Measurements from ENCODE around the gene SPAG6.
"Not testable (repeated sequence)": the region's sequence is repeated elsewhere in the genome, so short reads cannot be mapped to it uniquely, and the experiment has no call there.

SPAG6 gene

DNA sequence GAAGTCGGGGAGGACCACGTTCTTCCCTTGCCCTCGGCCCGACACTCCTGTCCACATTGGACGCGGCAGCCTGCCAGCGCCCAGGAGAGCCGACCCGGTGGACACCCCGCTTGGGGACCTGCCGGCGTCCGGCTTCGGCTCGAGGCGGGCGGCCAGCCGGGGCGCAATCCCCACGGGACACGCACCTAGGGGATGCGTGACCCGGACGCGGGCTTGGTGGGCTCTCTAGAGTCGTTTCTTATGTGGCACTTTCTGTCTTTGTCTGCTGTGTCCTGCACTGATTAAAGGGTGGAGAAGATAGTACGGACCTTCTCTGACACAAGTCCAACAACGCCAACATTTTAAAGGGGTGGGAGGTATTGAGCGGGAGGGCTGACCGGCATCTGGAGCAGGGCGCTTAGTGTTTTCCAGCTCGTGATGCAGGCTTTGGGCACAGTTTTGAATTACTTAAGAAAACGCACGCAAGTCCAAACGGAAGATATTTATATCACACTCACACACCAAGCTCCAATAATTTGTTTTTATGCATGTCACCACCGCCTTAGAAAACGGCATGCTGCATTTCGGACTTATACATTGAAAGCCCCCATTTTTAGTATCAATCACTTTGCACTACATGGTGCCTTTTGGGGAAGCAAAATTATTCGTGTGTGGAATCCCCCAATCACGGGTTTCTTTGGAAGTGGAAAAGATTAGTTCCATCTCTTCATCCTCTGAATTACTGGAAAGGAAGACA is 3.9 kb upstream of the SPAG6 start:
- no peak for DNase-seq (ENCODE audit: low read depth)

DNA sequence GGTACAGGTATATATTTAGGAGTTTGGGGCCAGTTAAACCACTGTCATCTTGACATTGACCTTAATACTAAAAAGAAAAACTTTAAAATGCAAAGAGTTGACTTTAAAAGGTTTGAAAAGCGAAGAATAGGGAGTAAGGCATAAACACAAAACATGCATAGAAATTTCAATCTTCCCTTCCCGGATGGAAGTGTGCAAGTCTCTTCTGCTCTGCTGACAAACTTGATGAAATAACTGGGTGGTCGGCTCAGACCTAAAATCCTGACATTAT is 3.4 kb upstream of the SPAG6 start:
- no peak for DNase-seq (ENCODE audit: low read depth)

DNA sequence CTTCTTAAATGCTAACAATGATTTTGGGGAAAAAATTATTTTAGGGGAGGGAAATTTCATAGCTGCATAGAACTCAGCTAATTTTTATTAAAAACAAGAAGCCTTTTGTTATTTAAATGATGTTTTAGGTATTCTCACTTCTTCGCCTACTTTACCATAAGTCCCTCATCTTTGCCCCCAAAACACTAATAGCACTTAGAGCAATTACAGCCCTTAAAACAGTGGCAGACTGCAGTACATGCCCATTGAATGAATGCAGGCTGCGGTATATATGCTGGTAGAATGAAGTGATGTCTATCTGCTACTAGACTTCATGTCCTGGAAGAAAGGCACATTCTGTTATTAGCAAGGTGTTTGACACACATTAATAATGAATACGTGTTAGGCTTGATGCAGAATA is 2.9 kb upstream of the SPAG6 start:
- no peak for DNase-seq (ENCODE audit: low read depth)

DNA sequence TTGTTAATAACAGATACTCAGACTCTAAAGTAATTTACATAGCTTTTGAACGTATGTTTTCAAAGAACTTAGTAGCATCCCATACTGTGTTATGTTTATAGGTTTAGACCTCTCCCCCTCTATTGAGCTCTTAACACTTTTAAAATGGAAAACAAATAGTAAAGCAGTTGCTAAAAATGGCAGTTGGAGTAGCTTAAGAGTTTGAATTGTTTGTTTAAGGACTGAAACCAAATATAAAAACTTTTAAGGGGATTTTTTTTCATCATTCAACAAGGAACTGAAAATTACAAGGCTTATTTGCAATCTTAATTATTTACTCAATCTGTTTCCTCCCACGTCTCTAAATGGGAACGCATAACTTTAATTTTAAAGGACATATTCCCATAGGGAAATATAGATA is 1.6 kb upstream of the SPAG6 start:
- no peak for DNase-seq (ENCODE audit: low read depth)

DNA sequence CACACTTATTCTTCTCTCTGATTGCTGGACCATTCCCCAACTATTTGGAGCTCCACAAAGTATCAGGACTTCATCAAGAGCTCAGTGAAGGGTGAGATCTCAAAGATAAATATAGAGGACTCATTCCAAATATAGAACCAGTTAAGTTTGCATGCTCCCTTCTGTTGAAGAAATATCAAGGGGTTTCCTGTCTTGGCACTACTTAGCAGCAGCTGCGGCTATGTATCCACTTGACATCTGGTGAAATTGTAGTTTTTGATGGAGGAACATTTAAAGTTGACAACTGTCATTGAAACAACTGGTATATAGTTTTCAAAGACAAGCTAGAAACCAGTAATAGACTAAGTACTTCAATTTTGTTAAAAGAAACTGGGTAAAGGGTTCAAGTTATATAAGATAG is 1.0 kb upstream of the SPAG6 start:
- no peak for DNase-seq (ENCODE audit: low read depth)

DNA sequence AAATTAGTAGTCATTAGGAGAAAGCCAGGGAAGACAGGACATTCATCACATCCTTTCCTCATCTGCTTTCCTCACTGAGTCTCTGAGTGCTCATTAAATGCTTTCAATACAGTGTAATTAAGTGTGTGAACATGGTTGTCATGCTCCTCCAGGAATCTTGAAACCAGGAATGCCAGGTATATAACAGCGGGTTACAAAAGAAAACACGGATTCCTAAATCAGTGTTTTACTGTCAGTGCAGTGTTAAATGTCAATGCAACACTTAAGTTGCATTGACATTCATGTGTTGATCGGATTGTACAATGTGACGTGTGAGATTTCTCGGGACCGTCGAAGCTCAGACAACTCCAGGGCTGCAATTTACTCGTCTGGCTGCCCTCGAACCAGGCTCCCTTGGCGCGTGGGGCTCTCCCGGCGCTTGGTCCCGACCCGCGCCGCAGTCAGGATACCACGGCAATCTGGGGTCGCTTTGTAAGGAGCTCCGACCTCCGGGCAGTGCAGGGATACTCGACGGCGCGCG is 455 bp upstream of the SPAG6 start:
- no peak for DNase-seq (ENCODE audit: low read depth)

DNA sequence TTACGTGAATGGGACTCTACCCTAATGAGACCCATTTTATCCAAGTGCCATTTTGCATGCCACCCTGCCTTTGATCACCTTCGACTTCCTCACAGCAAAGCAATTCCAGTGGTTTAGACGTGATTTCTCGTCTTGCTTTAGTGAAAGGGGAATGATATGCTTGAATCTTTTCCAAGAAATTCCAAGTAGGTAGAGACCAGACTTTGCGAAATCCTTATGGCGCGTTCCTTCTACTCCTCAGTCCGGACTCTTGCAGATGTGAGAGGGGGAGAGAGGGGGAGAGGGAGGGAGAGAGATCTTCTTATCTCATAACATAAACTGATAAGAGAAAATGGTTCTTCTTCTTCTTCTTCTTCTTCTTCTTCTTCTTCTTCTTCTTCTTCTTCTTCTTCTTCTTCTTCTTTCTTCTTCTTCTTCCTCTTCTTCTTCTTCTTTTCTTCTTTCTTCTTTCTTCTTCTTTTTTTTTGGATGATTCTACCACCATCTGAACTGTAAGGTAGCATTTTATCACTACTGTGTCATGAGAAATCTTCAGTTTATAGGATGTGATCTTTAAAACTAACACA is 883 bp downstream of the SPAG6 start:
- DNase-seq (ENCODE audit: low read depth): no peak

DNA sequence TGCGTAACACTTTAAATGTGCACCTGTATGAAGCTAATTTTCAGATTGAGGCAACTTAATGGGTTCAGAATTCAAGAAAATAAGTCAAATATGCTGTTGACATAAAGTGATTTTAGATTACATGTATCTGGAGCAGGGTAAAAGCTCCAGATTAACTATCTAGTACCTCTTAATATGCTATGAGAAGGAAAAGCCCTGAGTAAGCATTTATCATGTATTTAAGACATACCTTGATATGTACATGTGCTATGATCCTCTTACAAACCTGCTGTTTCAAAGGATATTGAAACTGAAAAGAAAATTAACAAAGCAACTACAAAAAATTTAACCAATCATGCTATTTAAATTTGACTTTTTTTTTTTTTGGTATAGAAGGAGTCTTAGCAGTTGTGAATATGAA is 4.5 kb downstream of the SPAG6 start:
- no peak for DNase-seq (ENCODE audit: low read depth)

DNA sequence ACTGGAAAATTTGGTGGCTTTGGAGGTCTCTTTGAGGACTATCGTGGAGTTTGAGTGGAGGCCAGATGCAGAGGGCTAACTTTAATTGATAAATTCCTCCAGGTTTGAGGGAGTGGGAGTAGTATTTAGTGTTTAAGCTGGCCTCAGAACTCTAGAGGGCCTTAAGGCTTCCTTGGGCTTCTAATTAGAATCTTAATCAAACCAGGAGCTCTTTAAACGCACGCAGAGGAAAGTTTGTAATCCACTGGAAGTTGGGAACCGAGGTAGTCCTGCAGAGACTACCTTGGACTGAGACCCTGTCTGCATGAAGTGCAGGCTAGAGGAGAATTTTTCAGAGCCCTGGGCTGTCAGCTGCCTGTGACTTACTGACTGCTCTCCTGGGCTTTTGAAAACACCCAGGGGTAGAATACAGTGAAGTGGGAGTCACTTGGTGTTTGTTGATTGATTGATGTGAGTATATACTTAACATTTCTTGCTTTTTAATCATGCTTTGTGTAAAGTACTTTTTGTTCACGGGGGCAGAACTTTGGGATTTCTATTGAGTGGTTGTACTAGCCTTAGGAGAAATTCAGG is 5.9 kb downstream of the SPAG6 start:
- DNase-seq (ENCODE audit: low read depth): no peak

DNA sequence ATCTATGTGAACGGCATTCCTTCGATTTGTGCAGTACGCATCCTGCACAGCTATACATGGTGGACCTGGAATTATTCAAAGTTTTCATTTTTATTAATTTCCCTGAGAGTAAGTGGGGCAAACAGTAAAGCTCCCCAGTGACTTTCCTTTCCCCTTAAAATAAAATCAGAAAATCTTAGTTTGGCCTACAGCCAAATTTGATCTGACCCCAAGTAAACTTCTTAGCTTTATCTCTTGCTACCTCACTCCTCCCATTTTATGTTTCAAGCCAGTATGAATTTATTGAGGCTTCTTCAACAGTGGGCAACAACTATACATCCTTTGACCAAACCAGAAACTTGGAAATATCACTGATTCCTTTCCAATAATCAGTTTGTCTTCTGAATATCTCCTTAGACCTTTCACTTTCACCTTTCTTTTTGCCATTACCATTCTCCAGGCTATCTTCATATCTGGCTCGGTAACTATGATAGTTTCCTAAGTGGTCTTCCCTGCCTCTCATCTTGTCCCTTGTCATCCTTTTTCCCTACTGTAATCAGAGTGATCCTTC is 11.1 kb downstream of the SPAG6 start:
- DNase-seq (ENCODE audit: low read depth): no peak

DNA sequence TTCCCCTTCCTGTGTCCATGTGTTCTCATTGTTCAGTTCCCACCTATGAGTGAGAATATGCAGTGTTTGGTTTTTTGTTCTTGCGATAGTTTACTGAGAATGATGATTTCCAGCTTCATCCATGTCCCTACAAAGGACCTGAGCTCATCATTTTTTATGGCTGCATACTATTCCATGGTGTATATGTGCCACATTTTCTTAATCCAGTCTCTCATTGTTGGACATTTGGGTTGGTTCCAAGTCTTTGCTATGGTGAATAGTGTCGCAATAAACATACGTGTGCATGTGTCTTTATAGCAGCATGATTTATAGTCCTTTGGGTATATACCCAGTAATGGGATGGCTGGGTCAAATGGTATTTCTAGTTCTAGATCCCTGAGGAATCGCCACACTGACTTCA is 12.5 kb downstream of the SPAG6 start:
- not testable (repeated sequence) for DNase-seq (ENCODE audit: low read depth)

DNA sequence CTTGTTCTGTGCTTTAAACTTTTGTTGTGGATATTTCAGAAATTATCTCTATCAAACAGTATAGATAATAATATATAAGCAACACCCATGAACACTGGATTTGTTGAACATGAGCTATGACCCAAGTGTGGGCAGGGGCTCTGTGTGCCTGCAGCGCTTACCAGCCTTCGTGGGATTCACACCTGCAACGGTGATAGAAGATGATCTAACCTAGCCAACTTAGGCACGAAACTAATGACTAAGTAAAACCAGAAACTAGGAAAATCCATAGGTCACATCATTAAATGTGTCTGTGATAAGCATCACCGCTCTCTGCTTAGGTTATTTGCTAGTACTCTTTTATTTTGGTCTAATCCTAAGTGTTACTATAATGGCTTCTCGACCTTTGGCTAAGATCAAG is 18.0 kb downstream of the SPAG6 start:
- no peak for DNase-seq (ENCODE audit: low read depth)

DNA sequence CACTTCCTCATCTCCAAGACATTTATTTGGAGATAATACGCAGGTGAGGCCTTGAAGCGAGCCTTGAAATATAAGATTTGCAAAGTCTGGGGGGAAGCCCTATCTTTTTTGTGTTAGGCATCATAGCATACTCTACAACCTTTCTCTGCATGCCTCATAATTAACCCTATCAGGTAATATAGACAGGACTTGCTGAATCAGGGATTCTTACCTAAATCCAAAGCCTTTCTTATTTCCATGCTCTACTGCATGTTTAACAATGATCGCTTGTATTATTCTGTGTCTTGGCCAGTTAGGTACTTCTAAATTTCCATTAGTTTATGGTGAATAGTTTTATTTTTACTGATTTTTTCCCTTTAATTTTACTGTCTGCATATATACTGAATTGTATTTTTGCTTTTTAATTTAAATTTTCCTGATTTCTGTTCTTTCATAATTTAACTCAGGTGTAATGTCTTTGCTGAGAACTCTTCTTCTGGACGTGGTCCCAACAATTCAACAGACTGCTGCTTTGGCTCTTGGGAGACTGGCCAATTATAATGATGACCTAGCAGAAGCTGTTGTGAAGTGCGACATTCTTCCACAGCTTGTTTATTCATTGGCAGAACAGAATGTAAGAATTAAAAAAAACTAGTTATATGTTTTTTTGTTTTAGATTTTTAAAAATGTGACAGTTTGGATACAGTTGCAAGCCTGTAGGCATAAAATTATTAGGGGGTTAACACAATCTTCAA is 19.3 kb downstream of the SPAG6 start:
- no peak for DNase-seq (ENCODE audit: low read depth)

DNA sequence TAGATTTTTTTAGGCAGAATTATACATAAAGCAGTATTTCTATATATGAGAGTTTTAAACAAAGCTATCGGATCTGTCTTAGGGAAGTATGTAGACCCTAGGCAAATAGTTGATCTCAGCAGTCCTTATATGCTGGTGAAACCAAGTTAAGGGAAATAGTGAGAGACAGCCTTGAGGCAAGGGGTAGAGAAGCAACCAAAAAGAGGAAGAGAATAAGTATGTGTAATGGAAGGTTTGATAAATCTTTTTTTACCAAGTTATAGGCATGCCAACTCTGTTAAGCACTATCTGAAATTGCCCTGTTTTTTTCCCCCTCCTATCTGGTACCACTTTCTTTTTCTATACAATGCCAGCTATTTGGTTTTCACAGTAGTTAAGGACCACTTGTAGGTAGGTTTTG is 19.9 kb downstream of the SPAG6 start:
- DNase-seq (ENCODE audit: low read depth): no peak

DNA sequence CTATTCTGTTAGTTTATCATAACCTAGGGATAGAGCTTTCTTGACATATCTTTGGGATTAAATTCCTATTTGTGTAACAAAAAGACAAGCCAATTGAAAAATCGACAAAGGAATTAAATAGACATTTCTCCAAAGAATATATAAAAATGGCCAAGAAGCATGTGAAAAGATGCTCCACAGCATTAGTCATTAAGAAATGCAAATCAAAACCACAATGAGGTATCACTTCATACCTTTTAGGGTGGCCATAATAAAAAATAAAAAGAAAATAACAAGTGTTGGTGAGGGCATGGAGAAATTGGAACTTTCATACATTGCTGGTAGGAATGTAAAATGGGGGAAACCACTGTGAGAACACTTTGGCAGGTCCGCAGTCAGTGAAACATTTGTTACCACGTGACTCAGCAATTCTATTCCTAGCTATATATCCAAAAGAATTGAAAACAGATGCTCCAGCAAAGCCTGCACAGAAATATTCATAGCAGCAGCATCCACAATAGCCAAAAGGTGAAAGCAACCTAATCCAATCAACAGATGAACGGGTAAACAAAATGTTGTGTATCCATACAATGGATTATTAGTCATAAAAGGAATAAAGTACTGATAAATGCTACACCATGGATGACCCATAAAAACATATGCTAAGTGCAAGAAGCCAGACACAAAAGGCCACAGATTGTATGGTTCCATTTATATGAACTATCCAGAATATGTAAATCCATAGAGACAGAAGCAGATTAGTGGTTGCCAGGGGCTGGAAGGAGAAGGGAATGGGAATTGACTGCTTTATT is 20.5 kb downstream of the SPAG6 start:
- DNase-seq (ENCODE audit: low read depth): no peak

DNA sequence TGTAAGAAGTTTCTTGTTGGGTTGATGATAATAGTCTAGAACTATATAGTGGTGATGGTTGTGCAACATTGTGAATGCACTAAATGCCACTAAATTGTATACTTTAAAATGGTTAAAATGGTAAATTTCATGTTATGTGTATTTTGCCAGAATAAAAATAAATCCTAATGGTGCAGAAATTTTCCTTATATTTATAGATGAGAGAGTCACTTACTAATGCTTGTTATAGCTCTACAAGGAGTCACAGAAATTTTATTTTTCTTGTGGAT is 21.1 kb downstream of the SPAG6 start:
- no peak for DNase-seq (ENCODE audit: low read depth)

DNA sequence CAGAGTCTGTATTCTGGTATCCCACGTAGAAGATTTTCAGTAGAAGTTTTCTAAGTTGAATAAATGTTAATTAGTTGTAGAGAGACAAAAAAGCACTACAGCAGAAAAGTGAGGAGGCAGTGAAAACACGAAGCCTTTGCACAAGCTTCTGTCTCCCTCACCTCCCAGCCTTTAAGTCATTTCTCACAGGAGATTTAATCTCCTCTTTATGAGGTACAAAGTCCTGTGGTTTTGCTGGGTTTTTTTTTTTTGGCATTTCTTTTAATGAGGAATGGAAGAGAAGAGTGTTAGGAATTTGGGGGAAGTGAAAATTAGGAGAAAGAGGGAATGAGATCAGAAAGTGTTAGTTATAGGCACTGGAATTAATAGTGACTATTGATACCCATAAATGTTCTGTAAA is 21.5 kb downstream of the SPAG6 start:
- DNase-seq (ENCODE audit: low read depth): no peak

DNA sequence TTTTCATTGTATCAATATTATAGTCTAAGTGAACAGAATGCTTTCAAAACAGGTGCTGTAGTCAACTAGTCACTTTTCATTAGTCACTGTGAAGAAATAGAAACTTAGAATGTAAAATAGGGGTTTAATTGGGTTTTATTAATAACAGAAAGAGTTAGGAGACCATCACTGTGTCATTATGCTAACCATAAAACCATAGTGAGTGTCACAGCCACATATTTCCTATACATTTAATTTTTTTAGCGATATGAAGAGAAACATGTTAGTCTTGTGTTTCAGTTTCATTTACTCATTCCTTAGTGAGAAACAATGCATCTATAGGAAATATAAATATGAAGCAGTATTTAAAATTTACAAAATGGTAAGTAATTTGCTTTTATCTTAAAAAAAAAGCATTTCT is 22.2 kb downstream of the SPAG6 start:
- DNase-seq (ENCODE audit: low read depth): no peak

DNA sequence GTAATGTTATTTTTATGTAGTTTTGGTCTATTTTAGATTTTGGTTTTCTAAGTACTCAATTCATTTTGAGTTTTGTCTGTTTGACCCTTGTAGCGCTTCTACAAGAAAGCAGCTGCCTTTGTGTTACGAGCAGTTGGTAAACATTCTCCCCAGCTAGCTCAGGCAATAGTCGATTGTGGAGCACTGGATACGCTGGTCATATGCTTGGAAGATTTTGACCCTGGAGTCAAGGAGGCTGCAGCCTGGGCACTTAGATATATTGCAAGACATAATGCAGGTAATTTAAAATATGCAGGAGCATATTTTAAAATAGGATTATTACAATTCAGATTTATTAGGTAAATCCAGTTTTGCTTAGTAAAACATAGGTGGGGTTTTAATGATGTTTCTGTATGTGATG is 23.1 kb downstream of the SPAG6 start:
- DNase-seq (ENCODE audit: low read depth): no peak

DNA sequence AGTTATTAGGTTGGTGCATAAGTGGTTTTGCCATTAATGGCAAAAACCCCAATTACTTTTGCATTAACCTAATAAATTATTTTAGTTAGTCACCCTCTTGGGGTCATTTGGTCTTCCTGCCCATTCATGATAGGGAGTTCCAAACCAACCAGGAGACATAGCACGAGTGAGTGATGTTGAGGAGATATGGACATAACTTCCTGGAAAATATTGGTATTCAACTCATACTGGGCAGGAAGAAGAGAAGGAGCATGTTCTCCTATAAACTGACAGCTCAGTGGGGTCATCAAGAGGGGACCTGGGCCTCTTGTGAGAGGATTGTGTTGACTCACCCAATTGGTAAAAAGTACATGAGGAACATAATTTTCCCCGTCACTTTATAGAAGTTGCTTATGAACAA is 23.7 kb downstream of the SPAG6 start:
- no peak for DNase-seq (ENCODE audit: low read depth)

DNA sequence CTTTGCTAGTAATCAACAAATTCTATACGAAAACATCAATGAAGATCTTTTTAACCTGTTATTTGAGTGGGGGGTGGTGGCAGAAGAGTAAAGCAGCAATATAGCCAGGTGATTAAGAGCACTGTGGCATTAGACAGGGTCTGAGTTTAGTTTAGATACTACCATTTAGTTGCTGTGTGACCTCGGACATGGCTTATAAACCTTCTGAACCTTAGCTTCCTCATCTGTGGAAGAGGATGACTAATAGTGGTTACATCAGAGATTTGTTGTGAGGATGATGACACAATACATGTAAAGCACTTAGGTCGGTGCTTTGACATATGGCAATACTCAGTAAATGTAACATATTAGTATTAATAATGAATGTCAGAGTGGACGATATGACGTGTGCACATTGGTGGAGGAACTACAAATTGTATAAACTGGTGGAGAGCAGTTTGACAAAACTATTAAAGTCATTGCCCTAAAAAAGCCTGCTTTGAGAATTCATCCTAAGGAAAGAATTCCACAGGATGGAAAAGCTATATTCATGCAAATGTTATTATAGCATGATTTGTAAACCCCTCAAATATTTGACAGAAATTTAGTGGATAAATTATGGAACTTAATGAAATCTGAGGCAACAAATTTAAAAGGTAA is 24.3 kb downstream of the SPAG6 start:
- DNase-seq (ENCODE audit: low read depth): no peak

DNA sequence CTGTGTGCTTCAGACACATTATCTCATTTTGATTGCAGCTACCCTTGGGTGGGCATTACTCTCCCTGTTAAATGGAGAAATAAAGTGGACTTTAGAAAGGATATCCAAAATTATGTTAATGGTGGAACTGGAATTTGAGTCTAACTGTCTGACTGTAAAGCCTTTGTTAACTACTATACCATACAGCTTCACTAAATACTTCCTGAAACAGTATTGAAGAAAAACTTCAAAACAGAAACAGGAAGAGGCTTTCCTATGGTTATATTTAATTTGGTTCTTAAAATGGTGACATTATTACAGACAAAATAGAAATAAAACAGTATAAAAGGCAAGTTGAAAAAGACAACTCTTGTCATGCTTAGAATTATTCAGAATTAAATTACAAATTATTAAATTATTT is 25.0 kb downstream of the SPAG6 start:
- DNase-seq (ENCODE audit: low read depth): no peak
